Parathyroid adenoma (tissue), 2 donors: ENCODE data around the gene RASL12.

ENCODE experiments used
- H2AFZ ChIP-seq: fragments of 300-600 bp; sonication (generic); one replicate; pipeline ENCODE4 v1.7.0; 2017; ENCODE audit warnings: antibody characterized with exemption, mild to moderate bottlenecking
- H3K27ac ChIP-seq: fragments of 300-600 bp; sonication (generic); one replicate; pipeline ENCODE4 v1.7.0; 2017
- H3K27me3 ChIP-seq: fragments of 300-600 bp; sonication (generic); one replicate; pipeline ENCODE4 v1.7.0; 2017; ENCODE audit warnings: low read length; ENCODE audit not compliant: control insufficient read depth, insufficient read depth
- H3K36me3 ChIP-seq: fragments of 300-600 bp; sonication (generic); one replicate; pipeline ENCODE4 v1.7.0; 2017; ENCODE audit warnings: low read length; ENCODE audit not compliant: control insufficient read depth, insufficient read depth
- H3K4me1 ChIP-seq: fragments of 300-600 bp; sonication (generic); one replicate; pipeline ENCODE4 v1.7.0; 2017; ENCODE audit warnings: control low read depth
- H3K4me2 ChIP-seq: fragments of 300-600 bp; sonication (generic); one replicate; pipeline ENCODE4 v1.7.0; 2017; ENCODE audit warnings: low read length
- H3K4me3 ChIP-seq: fragments of 300-600 bp; sonication (generic); one replicate; pipeline ENCODE4 v1.7.0; 2017; ENCODE audit warnings: low read depth, low read length
- H3K79me2 ChIP-seq: fragments of 300-600 bp; sonication (generic); one replicate; pipeline ENCODE4 v1.7.0; 2017; ENCODE audit warnings: control low read depth
- H3K9ac ChIP-seq: fragments of 300-600 bp; sonication (generic); one replicate; pipeline ENCODE4 v1.7.0; 2017; ENCODE audit warnings: mild to moderate bottlenecking
- H3K9me3 ChIP-seq: fragments of 300-600 bp; sonication (generic); one replicate; pipeline ENCODE4 v1.7.0; 2017; ENCODE audit warnings: low read length; ENCODE audit not compliant: control insufficient read depth
- CTCF ChIP-seq: fragments of 300-600 bp; sonication (generic); IDR thresholded peaks from one replicate; pipeline ENCODE4 v1.7.0; 2017; ENCODE audit warnings: antibody characterized with exemption, mild to moderate bottlenecking
- donor health status: primary hyperparathyroidism.

RASL12 gene

GRCh38 chr15:65106011-65106590 lies 38.3 kb upstream of the RASL12 start:
- no peak overlapping the region for H3K4me3 ChIP-seq
- no peak overlapping the region for H3K4me2 ChIP-seq
- no peak for TF ChIP-seq CTCF
- no peaks in the 10 kb centered on the region for H3K27me3 ChIP-seq
- H3K27ac ChIP-seq, result no peak overlapping the region
- H2AFZ ChIP-seq, result no peak overlapping the region
- H3K79me2 ChIP-seq, result no peaks in the 10 kb centered on the region
- H3K9me3 ChIP-seq, result no peaks in the 10 kb centered on the region
- H3K36me3 ChIP-seq, result no peaks in the 10 kb centered on the region
- no peak overlapping the region for H3K9ac ChIP-seq
- no peaks in the 10 kb centered on the region for H3K4me1 ChIP-seq

GRCh38 chr15:65105038-65105437 lies 37.2 kb upstream of the RASL12 start:
- Histone ChIP-seq H3K79me2 (no peaks in the 10 kb centered on the region), H2AFZ (no peak overlapping the region), H3K36me3 (no peaks in the 10 kb centered on the region), H3K4me2 (no peak overlapping the region), H3K9ac (no peak overlapping the region), H3K4me1 (no peaks in the 10 kb centered on the region), H3K9me3 (no peaks in the 10 kb centered on the region), H3K27me3 (no peaks in the 10 kb centered on the region), H3K4me3 (no peak overlapping the region), H3K27ac (no peak overlapping the region)
- TF ChIP-seq CTCF, result no peak

- Histone ChIP-seq H3K4me1 (no peaks in the 10 kb centered on the region), H3K4me3 (no peak overlapping the region), H3K36me3 (no peaks in the 10 kb centered on the region), H3K9ac (no peak overlapping the region), H3K4me2 (no peak overlapping the region), H3K79me2 (no peaks in the 10 kb centered on the region), H3K27ac (no peak overlapping the region), H3K9me3 (no peaks in the 10 kb centered on the region), H2AFZ (no peak overlapping the region), H3K27me3 (no peaks in the 10 kb centered on the region)
- TF ChIP-seq CTCF, result no peak
Observed at GRCh38 chr15:65102912-65103311, 35.1 kb upstream of the RASL12 start.

GRCh38 chr15:65101891-65102708 lies 34.3 kb upstream of the RASL12 start:
- H3K79me2 ChIP-seq, result no peaks in the 10 kb centered on the region
- no peaks in the 10 kb centered on the region for H3K9me3 ChIP-seq
- H3K4me3 ChIP-seq, result no peak overlapping the region
- no peaks in the 10 kb centered on the region for H3K27me3 ChIP-seq
- no peak overlapping the region for H2AFZ ChIP-seq
- H3K9ac ChIP-seq, result no peak overlapping the region
- TF ChIP-seq CTCF, result no peak
- no peaks in the 10 kb centered on the region for H3K36me3 ChIP-seq
- H3K27ac ChIP-seq, result no peak overlapping the region
- H3K4me1 ChIP-seq, result no peaks in the 10 kb centered on the region
- H3K4me2 ChIP-seq, result no peak overlapping the region
